ENCODE measurements around the gene SLC25A13. TPM values are rescaled to one million over a fixed set of nuclear protein-coding genes. Genes with fewer than 3 reads are reported as not detected.
A peak's percentile ranks its signal among the peaks of the same experiment; 100 is the strongest.

SLC25A13 gene
- total RNA-seq, 1 experiment from 2014 or later, result 64.7 TPM

DNA sequence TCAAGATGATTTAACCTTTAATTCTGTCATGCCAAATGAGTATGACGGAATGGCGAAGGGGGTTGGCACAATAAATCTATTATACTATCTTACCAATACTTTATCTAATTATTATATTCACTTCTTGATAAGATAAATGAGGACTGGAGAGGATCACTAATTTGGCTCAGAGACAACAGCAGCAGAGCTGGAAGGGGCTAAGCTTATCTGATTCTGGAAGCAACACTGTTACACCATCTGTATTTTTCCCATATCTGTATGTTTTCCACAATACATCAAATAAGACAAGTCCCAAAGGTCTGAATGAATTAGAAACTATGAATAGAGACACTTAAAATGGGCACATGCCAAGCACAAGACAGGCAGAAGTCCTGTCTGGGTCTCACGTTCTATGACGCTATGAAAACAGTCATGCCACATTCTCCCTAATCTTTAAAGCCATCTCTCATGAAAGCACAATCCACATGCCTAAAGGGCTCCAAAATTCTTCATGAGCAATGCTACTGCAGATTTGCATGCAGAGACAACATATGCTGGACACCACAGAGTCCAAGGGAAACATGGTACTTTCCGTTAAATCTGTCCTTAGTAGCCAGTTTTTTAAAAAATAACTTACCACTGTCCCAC lies 88.3 kb downstream of the SLC25A13 start:
- H3K4me3 ChIP-seq (ENCODE audit: low read length), result no peak overlapping the region
- no peak overlapping the region for H3K27ac ChIP-seq (ENCODE audit: low read length)
- no peak overlapping the region for H3K9ac ChIP-seq (ENCODE audit: low read length)
- H2AFZ ChIP-seq (ENCODE audit: low read length), result no peak overlapping the region
- H3K79me2 ChIP-seq (ENCODE audit: low read length), result peaks cover 80% of the 10 kb centered on the region
- H4K20me1 ChIP-seq (ENCODE audit: insufficient read depth, low read depth, low read length), result no peaks in the 10 kb centered on the region
- H3K27me3 ChIP-seq (ENCODE audit: low read length), result no peaks in the 10 kb centered on the region
- no peaks in the 10 kb centered on the region for H3K9me3 ChIP-seq (ENCODE audit: low read length)
- peaks cover 39% of the 10 kb centered on the region for H3K36me3 ChIP-seq (ENCODE audit: insufficient read depth, low read length)
- DNase-seq, result no peak
- H3K4me2 ChIP-seq (ENCODE audit: low read depth, low read length, poor library complexity, severe bottlenecking), result no peak overlapping the region
- H3K9me2 ChIP-seq (replicated peaks; ENCODE audit: insufficient read depth, low read length), result no peaks in the 10 kb centered on the region
- H3K4me1 ChIP-seq (ENCODE audit: low read length), result peaks cover 2% of the 10 kb centered on the region; the same call in 1 of the 2 replicates

DNA sequence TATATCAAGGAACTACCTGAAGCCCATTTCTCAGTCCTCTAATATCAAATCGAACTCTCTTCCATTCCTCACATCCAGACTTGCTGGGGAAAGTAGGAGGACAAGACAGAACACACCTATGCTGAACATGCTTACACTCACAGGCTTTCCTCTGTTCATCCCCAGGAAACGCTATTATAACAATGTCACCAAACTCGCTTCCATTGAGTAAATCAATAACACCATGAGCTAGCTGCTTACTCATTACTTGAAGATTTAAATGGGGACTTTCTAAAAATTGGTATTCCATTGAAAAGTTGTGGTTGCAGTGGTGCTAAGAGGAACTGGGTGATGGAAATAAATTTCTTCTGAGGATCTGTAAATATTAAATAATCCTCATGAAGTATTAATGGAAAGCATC lies 88.8 kb downstream of the SLC25A13 start:
- no peak overlapping the region for H3K27ac ChIP-seq (ENCODE audit: low read length)
- H3K36me3 ChIP-seq (ENCODE audit: insufficient read depth, low read length), result peaks cover 39% of the 10 kb centered on the region
- peaks cover 2% of the 10 kb centered on the region; the same call in 1 of the 2 replicates for H3K4me1 ChIP-seq (ENCODE audit: low read length)
- H3K9me2 ChIP-seq (replicated peaks; ENCODE audit: insufficient read depth, low read length), result no peaks in the 10 kb centered on the region
- DNase-seq, result no peak
- H3K79me2 ChIP-seq (ENCODE audit: low read length), result peaks cover 79% of the 10 kb centered on the region
- H3K4me2 ChIP-seq (ENCODE audit: low read depth, low read length, poor library complexity, severe bottlenecking), result no peak overlapping the region
- H3K9me3 ChIP-seq (ENCODE audit: low read length), result no peaks in the 10 kb centered on the region
- no peak overlapping the region for H2AFZ ChIP-seq (ENCODE audit: low read length)
- H3K4me3 ChIP-seq (ENCODE audit: low read length), result no peak overlapping the region
- no peaks in the 10 kb centered on the region for H4K20me1 ChIP-seq (ENCODE audit: insufficient read depth, low read depth, low read length)
- H3K9ac ChIP-seq (ENCODE audit: low read length), result no peak overlapping the region
- no peaks in the 10 kb centered on the region for H3K27me3 ChIP-seq (ENCODE audit: low read length)

- Histone ChIP-seq H3K9ac (ENCODE audit: low read length) (no peak overlapping the region), H3K36me3 (ENCODE audit: insufficient read depth, low read length) (peaks cover 34% of the 10 kb centered on the region), H3K27ac (ENCODE audit: low read length) (no peak overlapping the region), H3K27me3 (ENCODE audit: low read length) (no peaks in the 10 kb centered on the region), H3K4me3 (ENCODE audit: low read length) (no peak overlapping the region), H2AFZ (ENCODE audit: low read length) (no peak overlapping the region), H3K4me2 (ENCODE audit: low read depth, low read length, poor library complexity, severe bottlenecking) (no peak overlapping the region), H4K20me1 (ENCODE audit: insufficient read depth, low read depth, low read length) (no peaks in the 10 kb centered on the region), H3K4me1 (ENCODE audit: low read length) (no peaks in the 10 kb centered on the region), H3K9me3 (ENCODE audit: low read length) (no peaks in the 10 kb centered on the region), H3K9me2 (replicated peaks; ENCODE audit: insufficient read depth, low read length) (no peaks in the 10 kb centered on the region), H3K79me2 (ENCODE audit: low read length) (peaks cover 67% of the 10 kb centered on the region)
- DNase-seq, result no peak
Observed at GRCh38 chr7:96228760-96229159, 93.1 kb downstream of the SLC25A13 start.

DNA sequence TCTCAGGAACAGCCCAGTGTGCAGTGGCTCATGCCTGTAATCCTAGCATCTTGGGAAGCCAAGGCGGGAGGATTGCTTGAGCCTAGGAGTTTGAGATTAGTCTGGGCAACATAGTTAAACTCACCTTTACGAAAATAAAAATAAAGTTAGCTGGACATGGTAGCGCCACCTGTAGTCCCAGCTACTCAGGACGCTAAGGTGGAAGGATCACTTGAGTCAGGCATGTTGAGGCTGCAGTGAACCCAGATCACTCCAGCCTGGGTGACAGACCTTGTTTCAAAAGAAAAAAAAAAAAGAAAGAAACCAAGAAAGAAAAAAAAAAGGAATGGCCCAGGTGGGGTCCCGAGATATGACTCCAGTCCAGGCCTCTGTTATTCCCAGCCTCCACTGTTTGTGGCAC lies 96.6 kb downstream of the SLC25A13 start:
- Histone ChIP-seq H3K36me3 (ENCODE audit: insufficient read depth, low read length) (peaks cover 9% of the 10 kb centered on the region), H3K9me3 (ENCODE audit: low read length) (no peaks in the 10 kb centered on the region), H3K9ac (ENCODE audit: low read length) (no peak overlapping the region), H3K27me3 (ENCODE audit: low read length) (no peaks in the 10 kb centered on the region), H3K79me2 (ENCODE audit: low read length) (peaks cover 53% of the 10 kb centered on the region), H3K9me2 (replicated peaks; ENCODE audit: insufficient read depth, low read length) (no peaks in the 10 kb centered on the region), H3K4me2 (ENCODE audit: low read depth, low read length, poor library complexity, severe bottlenecking) (no peak overlapping the region), H3K27ac (ENCODE audit: low read length) (no peak overlapping the region), H2AFZ (ENCODE audit: low read length) (no peak overlapping the region), H3K4me1 (ENCODE audit: low read length) (no peaks in the 10 kb centered on the region), H4K20me1 (ENCODE audit: insufficient read depth, low read depth, low read length) (no peaks in the 10 kb centered on the region), H3K4me3 (ENCODE audit: low read length) (no peak overlapping the region)
- DNase-seq, result no peak

- H4K20me1 ChIP-seq (ENCODE audit: insufficient read depth, low read depth, low read length), result no peaks in the 10 kb centered on the region
- no peak overlapping the region for H3K4me2 ChIP-seq (ENCODE audit: low read depth, low read length, poor library complexity, severe bottlenecking)
- H2AFZ ChIP-seq (ENCODE audit: low read length), result no peak overlapping the region
- no peak overlapping the region for H3K4me3 ChIP-seq (ENCODE audit: low read length)
- H3K9me3 ChIP-seq (ENCODE audit: low read length), result no peaks in the 10 kb centered on the region
- peak; percentile 51 for DNase-seq
- H3K27ac ChIP-seq (ENCODE audit: low read length), result no peak overlapping the region
- no peaks in the 10 kb centered on the region for H3K4me1 ChIP-seq (ENCODE audit: low read length)
- H3K36me3 ChIP-seq (ENCODE audit: insufficient read depth, low read length), result peaks cover 4% of the 10 kb centered on the region
- H3K27me3 ChIP-seq (ENCODE audit: low read length), result no peaks in the 10 kb centered on the region
- no peak overlapping the region for H3K9ac ChIP-seq (ENCODE audit: low read length)
- peaks cover 52% of the 10 kb centered on the region for H3K79me2 ChIP-seq (ENCODE audit: low read length)
- H3K9me2 ChIP-seq (replicated peaks; ENCODE audit: insufficient read depth, low read length), result no peaks in the 10 kb centered on the region
Observed at GRCh38 chr7:96224685-96225084, 97.2 kb downstream of the SLC25A13 start.

DNA sequence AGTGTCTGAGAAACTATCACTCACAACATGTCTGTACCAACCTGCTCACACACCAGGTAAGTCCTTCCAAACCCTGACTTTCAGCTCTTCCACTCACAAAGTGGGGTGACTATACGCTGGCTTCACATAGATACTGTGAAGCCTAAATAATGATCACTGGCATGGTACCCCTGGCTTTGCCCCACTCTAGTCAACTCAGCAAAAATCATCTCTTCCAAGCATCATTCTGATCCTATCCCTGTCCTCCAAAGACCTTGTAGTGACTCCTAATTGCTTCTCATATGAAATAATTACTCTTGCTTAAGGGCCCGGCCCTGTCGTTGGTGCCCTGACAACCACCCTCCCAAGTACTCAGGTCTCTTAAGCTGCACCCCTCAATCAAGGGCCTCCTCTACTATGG lies 97.8 kb downstream of the SLC25A13 start:
- H3K9me2 ChIP-seq (replicated peaks; ENCODE audit: insufficient read depth, low read length), result no peaks in the 10 kb centered on the region
- DNase-seq, result no peak
- no peak overlapping the region for H3K4me3 ChIP-seq (ENCODE audit: low read length)
- H3K4me2 ChIP-seq (ENCODE audit: low read depth, low read length, poor library complexity, severe bottlenecking), result no peak overlapping the region
- no peak overlapping the region for H3K9ac ChIP-seq (ENCODE audit: low read length)
- no peak overlapping the region for H3K27ac ChIP-seq (ENCODE audit: low read length)
- H3K27me3 ChIP-seq (ENCODE audit: low read length), result no peaks in the 10 kb centered on the region
- H3K9me3 ChIP-seq (ENCODE audit: low read length), result no peaks in the 10 kb centered on the region
- no peaks in the 10 kb centered on the region for H3K36me3 ChIP-seq (ENCODE audit: insufficient read depth, low read length)
- H4K20me1 ChIP-seq (ENCODE audit: insufficient read depth, low read depth, low read length), result no peaks in the 10 kb centered on the region
- no peak overlapping the region for H2AFZ ChIP-seq (ENCODE audit: low read length)
- H3K4me1 ChIP-seq (ENCODE audit: low read length), result no peaks in the 10 kb centered on the region
- H3K79me2 ChIP-seq (ENCODE audit: low read length), result peaks cover 53% of the 10 kb centered on the region

DNA sequence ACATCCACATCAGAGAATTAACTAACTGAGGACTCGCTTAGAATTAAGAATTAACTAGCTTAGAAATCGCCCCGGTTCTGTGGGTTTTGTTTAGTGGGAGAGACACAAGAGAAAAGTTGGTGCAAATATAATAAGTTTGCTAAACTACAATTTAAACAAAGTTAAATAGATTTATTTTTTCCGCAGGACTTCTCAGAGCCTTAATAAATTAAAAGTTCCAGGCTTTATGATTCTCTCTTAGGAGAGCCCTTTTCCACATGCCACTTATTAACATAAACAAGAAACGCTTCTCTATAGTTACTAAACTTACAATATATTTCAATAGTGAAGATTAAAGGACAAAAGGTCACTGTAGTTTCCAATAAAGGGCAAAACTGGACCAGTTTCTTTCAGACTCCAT lies 100.0 kb downstream of the SLC25A13 start:
- peaks cover 67% of the 10 kb centered on the region for H3K79me2 ChIP-seq (ENCODE audit: low read length)
- H3K9me3 ChIP-seq (ENCODE audit: low read length), result no peaks in the 10 kb centered on the region
- H3K4me3 ChIP-seq (ENCODE audit: low read length), result no peak overlapping the region
- no peaks in the 10 kb centered on the region for H3K4me1 ChIP-seq (ENCODE audit: low read length)
- no peaks in the 10 kb centered on the region for H4K20me1 ChIP-seq (ENCODE audit: insufficient read depth, low read depth, low read length)
- no peak overlapping the region for H3K9ac ChIP-seq (ENCODE audit: low read length)
- H3K27me3 ChIP-seq (ENCODE audit: low read length), result no peaks in the 10 kb centered on the region
- no peak for DNase-seq
- H3K27ac ChIP-seq (ENCODE audit: low read length), result no peak overlapping the region
- H3K9me2 ChIP-seq (replicated peaks; ENCODE audit: insufficient read depth, low read length), result no peaks in the 10 kb centered on the region
- H3K4me2 ChIP-seq (ENCODE audit: low read depth, low read length, poor library complexity, severe bottlenecking), result no peak overlapping the region
- H2AFZ ChIP-seq (ENCODE audit: low read length), result no peak overlapping the region
- H3K36me3 ChIP-seq (ENCODE audit: insufficient read depth, low read length), result no peaks in the 10 kb centered on the region

DNA sequence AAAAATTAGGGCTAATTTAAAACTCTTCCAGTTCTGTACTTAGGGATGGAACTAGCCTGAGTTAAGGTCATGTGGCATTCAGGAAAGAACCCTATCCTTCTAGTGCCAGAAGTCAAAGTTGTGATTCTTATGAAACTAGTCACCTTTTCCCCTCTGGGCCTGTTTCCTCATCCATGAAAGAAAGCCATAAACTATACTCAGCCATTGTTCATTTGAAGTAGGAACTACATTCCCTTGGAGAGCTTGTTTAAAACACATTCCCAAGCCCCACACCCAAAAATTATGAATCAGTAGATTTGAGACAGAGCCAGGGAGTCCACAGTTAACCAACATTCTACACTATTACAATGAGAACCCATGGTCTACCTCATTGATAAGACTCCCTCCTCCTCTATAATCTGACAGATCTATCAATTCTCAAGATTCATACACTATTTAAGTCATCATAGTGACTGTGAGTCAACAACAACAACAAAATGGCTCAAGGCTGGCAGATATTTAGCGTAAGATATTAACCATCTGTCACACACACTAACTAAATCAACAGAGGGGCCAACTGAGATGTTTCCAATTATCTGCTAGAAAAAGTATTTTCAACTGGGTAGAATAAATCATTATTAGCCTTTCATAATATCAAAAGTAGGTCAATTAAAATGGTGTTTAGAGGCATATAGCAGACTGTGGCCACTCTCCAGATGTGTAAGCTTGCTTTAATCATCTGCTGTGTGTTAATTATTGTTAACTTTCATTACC lies 102.3 kb downstream of the SLC25A13 start:
- Histone ChIP-seq H3K27ac (ENCODE audit: low read length) (no peak overlapping the region), H3K4me1 (ENCODE audit: low read length) (no peaks in the 10 kb centered on the region), H3K4me3 (ENCODE audit: low read length) (no peak overlapping the region), H3K79me2 (ENCODE audit: low read length) (peaks cover 73% of the 10 kb centered on the region), H4K20me1 (ENCODE audit: insufficient read depth, low read depth, low read length) (no peaks in the 10 kb centered on the region), H3K27me3 (ENCODE audit: low read length) (no peaks in the 10 kb centered on the region), H3K9me2 (replicated peaks; ENCODE audit: insufficient read depth, low read length) (no peaks in the 10 kb centered on the region), H3K9me3 (ENCODE audit: low read length) (no peaks in the 10 kb centered on the region), H3K4me2 (ENCODE audit: low read depth, low read length, poor library complexity, severe bottlenecking) (no peak overlapping the region), H3K9ac (ENCODE audit: low read length) (no peak overlapping the region), H2AFZ (ENCODE audit: low read length) (no peak overlapping the region), H3K36me3 (ENCODE audit: insufficient read depth, low read length) (no peaks in the 10 kb centered on the region)
- DNase-seq, result no peak

Measured in Karpas-422 (cell line).